Measurements from ENCODE around the gene PAX5. TPM values are rescaled to one million over a fixed set of nuclear protein-coding genes. Genes with fewer than 3 reads are reported as not detected.

PAX5 gene
- total RNA-seq, 3 donors from 2014 or later: 0.29 to 0.32 TPM; not detected in 1

GRCh38 chr9:36922548-36922947 lies 111.5 kb downstream of the PAX5 start:
- H3K9me3 ChIP-seq: no peaks in the 10 kb centered on the region
- intact Hi-C loops (cut with DNase I, micrococcal nuclease): no loop called here
- no peaks in the 10 kb centered on the region for H3K36me3 ChIP-seq (ENCODE audit: low read depth)
- no peak overlapping the region for H3K4me3 ChIP-seq
- H3K4me1 ChIP-seq (ENCODE audit: low read depth): no peaks in the 10 kb centered on the region
- ATAC-seq (no peak), DNase-seq (no peak)
- TF ChIP-seq, protein P1, sequence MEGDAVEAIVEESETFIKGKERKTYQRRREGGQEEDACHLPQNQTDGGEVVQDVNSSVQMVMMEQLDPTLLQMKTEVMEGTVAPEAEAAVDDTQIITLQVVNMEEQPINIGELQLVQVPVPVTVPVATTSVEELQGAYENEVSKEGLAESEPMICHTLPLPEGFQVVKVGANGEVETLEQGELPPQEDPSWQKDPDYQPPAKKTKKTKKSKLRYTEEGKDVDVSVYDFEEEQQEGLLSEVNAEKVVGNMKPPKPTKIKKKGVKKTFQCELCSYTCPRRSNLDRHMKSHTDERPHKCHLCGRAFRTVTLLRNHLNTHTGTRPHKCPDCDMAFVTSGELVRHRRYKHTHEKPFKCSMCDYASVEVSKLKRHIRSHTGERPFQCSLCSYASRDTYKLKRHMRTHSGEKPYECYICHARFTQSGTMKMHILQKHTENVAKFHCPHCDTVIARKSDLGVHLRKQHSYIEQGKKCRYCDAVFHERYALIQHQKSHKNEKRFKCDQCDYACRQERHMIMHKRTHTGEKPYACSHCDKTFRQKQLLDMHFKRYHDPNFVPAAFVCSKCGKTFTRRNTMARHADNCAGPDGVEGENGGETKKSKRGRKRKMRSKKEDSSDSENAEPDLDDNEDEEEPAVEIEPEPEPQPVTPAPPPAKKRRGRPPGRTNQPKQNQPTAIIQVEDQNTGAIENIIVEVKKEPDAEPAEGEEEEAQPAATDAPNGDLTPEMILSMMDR (IDR thresholded peaks at IDR 0.05): no peak

GRCh38 chr9:36914212-36914577 lies 119.9 kb downstream of the PAX5 start:
- Histone ChIP-seq H3K4me3 (no peak overlapping the region), H3K9me3 (no peaks in the 10 kb centered on the region), H3K4me1 (ENCODE audit: low read depth) (no peaks in the 10 kb centered on the region), H3K36me3 (ENCODE audit: low read depth) (no peaks in the 10 kb centered on the region)
- intact Hi-C loops (cut with DNase I, micrococcal nuclease): no loop called here
- ATAC-seq (no peak), DNase-seq (no peak)
- TF ChIP-seq, protein P1 (IDR thresholded peaks at IDR 0.05): no peak

DNA sequence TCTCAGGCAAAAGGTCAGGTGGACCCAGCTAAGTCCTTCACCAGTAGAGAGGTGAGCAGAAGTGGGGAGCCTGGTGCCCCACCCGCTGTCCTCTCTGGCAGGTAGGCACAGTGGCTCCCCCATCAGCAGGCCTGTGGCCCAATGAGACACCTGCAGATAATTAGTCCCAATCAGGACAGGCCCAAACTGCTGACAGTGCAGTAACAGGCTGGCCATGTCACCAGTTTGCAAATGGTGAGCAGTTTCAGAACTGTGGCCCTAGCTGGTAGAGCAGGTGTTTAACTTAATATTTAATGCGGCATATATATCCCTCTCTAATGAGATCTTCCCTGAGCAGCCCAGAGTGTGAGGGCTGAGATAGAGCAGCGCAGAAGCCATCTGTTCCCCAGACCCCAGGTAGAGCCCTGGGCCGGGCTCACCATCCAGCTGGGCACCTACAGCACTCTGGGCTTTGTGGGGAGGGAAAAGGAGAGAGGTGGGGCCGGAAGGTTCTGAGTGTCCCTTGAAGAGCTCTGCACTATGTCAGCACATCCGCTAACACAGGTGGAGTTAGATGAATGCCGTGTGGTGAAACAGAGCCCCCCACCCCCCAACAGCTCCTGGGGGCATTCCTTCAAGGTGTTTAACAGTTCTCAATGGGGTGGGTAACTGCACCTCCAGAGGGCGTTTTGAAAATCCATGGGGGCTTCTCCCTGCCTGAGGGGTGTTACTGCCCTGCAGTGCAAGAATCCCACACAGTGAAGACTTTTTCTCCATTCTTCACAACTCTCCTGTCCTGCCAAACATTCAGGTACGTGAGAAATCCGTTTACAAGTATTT lies 120.5 kb downstream of the PAX5 start:
- intact Hi-C loops (cut with DNase I, micrococcal nuclease): no loop called here
- H3K4me1 ChIP-seq (ENCODE audit: low read depth): no peaks in the 10 kb centered on the region
- ATAC-seq: no peak
- no peak overlapping the region for H3K4me3 ChIP-seq
- TF ChIP-seq, protein P1 (IDR thresholded peaks at IDR 0.05): no peak
- H3K9me3 ChIP-seq: no peaks in the 10 kb centered on the region
- no peak for DNase-seq
- H3K36me3 ChIP-seq (ENCODE audit: low read depth): no peaks in the 10 kb centered on the region

- DNase-seq (no peak), ATAC-seq (no peak)
- Histone ChIP-seq H3K4me3 (no peak overlapping the region), H3K36me3 (ENCODE audit: low read depth) (no peaks in the 10 kb centered on the region), H3K4me1 (ENCODE audit: low read depth) (no peaks in the 10 kb centered on the region), H3K9me3 (no peaks in the 10 kb centered on the region)
- intact Hi-C loops (cut with DNase I, micrococcal nuclease): no loop called here
- TF ChIP-seq, protein P1 (IDR thresholded peaks at IDR 0.05): no peak
These were observed 121.4 kb downstream of the PAX5 start for GRCh38 chr9:36912620-36913019.

GRCh38 chr9:36911601-36912412 lies 122.3 kb downstream of the PAX5 start:
- intact Hi-C loops (cut with DNase I, micrococcal nuclease): no loop called here
- DNase-seq: no peak
- Histone ChIP-seq H3K4me3 (no peak overlapping the region), H3K4me1 (ENCODE audit: low read depth) (no peaks in the 10 kb centered on the region), H3K9me3 (no peaks in the 10 kb centered on the region), H3K36me3 (ENCODE audit: low read depth) (no peaks in the 10 kb centered on the region)
- TF ChIP-seq, protein P1 (IDR thresholded peaks at IDR 0.05): no peak
- no peak for ATAC-seq

Measured in mucosa of descending colon (tissue), 3 donors.